ENCODE data around the gene SPRED2. TPM values are rescaled to one million over a fixed set of nuclear protein-coding genes. Genes with fewer than 3 reads are reported as not detected.

The SPRED2 gene
- total and polyA plus RNA-seq, 2 of the 8 experiments (the other 6 are each of a cell fraction or from before 2014, with no cell fraction given), result 15.3 to 22.5 TPM

- TF ChIP-seq SIRT6 (IDR thresholded peaks at IDR 0.05; ENCODE audit: low read length), result no peak
- TF ChIP-seq TEAD4 (IDR thresholded peaks at IDR 0.05; ENCODE audit: low read depth, low read length), result no peak
These were observed 38.5 kb downstream of the SPRED2 start (continued) for GRCh38 chr2:65393743-65394422.

Measured in H1 (cell line).